ENCODE results near the gene GPR108. TPM values are rescaled to one million over a fixed set of nuclear protein-coding genes. Genes with fewer than 3 reads are reported as not detected.
"Not testable (repeated sequence)": the region's sequence is repeated elsewhere in the genome, so short reads cannot be mapped to it uniquely, and the experiment has no call there.

GPR108 gene
- total and polyA plus RNA-seq, 11 donors: 19.2 to 47.9 (median 31.1) TPM

DNA sequence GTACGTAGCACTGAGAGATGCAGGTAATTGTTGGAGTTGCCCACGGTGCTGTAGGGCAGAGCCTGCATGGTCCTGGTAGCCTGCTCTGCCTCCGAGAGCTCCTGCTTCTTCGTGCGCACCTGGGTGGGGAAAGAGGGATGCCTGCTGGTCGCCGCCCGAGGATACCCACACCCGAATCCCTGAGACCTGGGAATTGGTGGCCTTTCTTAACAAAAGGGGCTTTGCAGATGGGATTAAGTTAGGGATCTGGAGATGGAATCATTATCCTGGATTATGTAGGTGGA, 26.4 kb downstream of the GPR108 start:
- WGBS, 4 donors: 42 to 47% (median 44%) methylated on average over 7 to 9 of the region's 9 CpGs
- intact Hi-C loops (cut with DNase I): no loop called here
- H3K9me3 ChIP-seq: no peaks in the 10 kb centered on the region
- TF ChIP-seq POLR2A (IDR thresholded peaks at IDR 0.05): no peak
- TF ChIP-seq, protein P1, sequence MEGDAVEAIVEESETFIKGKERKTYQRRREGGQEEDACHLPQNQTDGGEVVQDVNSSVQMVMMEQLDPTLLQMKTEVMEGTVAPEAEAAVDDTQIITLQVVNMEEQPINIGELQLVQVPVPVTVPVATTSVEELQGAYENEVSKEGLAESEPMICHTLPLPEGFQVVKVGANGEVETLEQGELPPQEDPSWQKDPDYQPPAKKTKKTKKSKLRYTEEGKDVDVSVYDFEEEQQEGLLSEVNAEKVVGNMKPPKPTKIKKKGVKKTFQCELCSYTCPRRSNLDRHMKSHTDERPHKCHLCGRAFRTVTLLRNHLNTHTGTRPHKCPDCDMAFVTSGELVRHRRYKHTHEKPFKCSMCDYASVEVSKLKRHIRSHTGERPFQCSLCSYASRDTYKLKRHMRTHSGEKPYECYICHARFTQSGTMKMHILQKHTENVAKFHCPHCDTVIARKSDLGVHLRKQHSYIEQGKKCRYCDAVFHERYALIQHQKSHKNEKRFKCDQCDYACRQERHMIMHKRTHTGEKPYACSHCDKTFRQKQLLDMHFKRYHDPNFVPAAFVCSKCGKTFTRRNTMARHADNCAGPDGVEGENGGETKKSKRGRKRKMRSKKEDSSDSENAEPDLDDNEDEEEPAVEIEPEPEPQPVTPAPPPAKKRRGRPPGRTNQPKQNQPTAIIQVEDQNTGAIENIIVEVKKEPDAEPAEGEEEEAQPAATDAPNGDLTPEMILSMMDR (IDR thresholded peaks at IDR 0.05): no peak
- no peak overlapping the region for H3K4me3 ChIP-seq
- ATAC-seq (no peak), DNase-seq (no peak)
- H3K27me3 ChIP-seq: peaks cover 0 to 48% (median 24%) of the 10 kb centered on the region in 9 donors
- H3K27ac ChIP-seq: no peak overlapping the region
- H3K36me3 ChIP-seq: peaks cover 0 to 4% (median 0%) of the 10 kb centered on the region in 9 donors
- H3K4me1 ChIP-seq: no peaks in the 10 kb centered on the region

DNA sequence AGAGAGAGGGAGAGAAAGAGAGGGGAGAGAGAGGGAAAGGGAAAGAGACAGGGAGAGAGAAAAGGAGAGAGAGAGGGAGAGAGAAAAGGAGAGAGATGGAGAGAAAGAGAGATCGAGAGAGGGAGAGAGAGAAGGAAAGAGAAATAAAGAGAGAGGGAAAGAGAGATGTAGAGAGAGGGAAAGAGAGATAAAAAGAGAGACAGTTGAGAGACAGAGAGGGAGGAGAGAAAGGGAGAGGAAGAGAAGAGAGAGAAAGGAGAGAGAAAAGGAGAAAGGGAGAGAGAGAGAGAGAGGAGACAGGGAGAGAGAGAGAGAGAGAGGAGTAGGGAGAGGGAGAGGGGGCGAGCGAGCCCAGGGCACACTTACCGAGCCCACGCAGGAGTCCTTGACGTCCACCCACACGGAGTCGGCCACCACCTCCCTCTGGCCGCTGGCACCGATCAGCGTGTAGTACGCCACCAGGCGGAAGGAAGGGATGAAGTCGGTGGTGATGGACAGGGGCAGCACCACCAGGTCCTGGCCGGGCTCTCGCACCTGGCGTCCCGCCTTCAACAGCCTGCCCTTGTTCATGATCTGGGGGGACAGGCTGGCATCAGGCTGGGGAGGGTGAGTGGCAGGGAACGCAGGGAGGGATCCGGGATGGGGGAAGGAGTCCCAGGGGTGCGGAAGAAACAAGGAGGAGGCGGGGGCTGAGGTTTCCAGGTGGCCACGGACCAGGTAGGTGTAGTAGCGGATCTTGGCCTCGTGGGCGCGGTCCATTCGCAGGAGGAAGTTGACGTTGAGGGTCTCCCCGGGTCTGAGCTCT, 26.9 kb downstream of the GPR108 start:
- Histone ChIP-seq H3K27ac (no peak overlapping the region), H3K27me3 (peaks cover 0 to 48% (median 24%) of the 10 kb centered on the region in 9 donors), H3K9me3 (no peaks in the 10 kb centered on the region), H3K4me1 (no peaks in the 10 kb centered on the region), H3K36me3 (peaks cover 0 to 4% (median 0%) of the 10 kb centered on the region in 9 donors), H3K4me3 (no peak overlapping the region)
- intact Hi-C loops (cut with DNase I): no loop called here
- TF ChIP-seq, protein P1 (IDR thresholded peaks at IDR 0.05): no peak
- TF ChIP-seq POLR2A (IDR thresholded peaks at IDR 0.05): no peak
- ATAC-seq (no peak), DNase-seq (no peak)
- WGBS, 4 donors: 18 to 28% (median 22%) methylated on average over 24 to 30 of the region's 30 CpGs

DNA sequence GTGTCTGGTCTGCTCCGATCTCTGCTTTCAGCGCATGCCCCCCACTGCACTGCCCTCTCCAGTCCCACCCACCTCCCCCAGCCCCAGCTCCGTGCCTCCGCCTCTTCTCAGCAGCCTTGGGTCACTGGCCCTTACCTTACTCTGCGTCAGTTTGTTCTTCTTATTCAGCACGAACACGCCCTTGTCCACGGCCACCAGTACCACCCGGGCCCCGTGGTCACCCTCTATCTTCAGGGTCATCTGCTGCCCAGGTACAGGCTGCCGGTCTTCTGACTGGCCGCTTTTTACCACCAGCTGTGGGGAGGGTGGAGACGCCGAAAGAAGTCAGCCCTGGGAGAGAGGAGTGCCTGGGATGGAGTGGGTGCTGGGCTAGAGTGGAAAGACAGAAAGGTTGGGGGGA, 27.8 kb downstream of the GPR108 start:
- peaks cover 0 to 44% (median 24%) of the 10 kb centered on the region in 9 donors for H3K27me3 ChIP-seq
- no peak overlapping the region for H3K4me3 ChIP-seq
- H3K36me3 ChIP-seq: peaks cover 0 to 4% (median 0%) of the 10 kb centered on the region in 9 donors
- no peak overlapping the region for H3K27ac ChIP-seq
- intact Hi-C loops (cut with DNase I): no loop called here
- 41 to 50% (median 44%) methylated on average over 14 of the region's 14 CpGs for WGBS, 4 donors
- ATAC-seq: no peak
- TF ChIP-seq, protein P1 (IDR thresholded peaks at IDR 0.05): no peak
- TF ChIP-seq POLR2A (IDR thresholded peaks at IDR 0.05): no peak
- H3K4me1 ChIP-seq: no peaks in the 10 kb centered on the region
- no peaks in the 10 kb centered on the region for H3K9me3 ChIP-seq
- DNase-seq: no peak

DNA sequence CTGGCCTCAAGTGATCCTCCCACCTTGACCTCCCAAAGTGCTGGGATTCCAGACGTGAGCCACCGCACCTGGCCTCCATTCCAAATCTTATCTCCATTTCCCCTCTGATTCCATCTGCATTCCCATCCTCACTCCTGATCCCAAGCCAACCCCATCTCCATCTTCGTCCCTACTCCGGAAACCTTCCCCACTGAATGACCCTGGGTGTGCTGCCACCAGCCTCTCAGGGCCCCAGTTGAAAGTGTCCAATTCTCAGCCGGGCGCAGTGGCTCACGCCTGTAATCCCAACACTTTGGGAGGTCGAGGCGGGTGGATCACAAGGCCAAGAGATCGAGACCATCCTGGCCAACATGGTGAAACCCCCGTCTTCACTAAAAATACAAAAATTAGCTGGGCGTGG, 28.5 kb downstream of the GPR108 start:
- H3K9me3 ChIP-seq; H3K36me3 ChIP-seq; H3K27ac ChIP-seq; intact Hi-C loops (cut with DNase I); ATAC-seq; H3K4me1 ChIP-seq; DNase-seq; H3K4me3 ChIP-seq: not testable (repeated sequence)
- WGBS, 4 donors: 80 to 84% (median 83%) methylated on average over 12 of the region's 12 CpGs
- peaks cover 0 to 44% (median 24%) of the 10 kb centered on the region in 9 donors for H3K27me3 ChIP-seq

DNA sequence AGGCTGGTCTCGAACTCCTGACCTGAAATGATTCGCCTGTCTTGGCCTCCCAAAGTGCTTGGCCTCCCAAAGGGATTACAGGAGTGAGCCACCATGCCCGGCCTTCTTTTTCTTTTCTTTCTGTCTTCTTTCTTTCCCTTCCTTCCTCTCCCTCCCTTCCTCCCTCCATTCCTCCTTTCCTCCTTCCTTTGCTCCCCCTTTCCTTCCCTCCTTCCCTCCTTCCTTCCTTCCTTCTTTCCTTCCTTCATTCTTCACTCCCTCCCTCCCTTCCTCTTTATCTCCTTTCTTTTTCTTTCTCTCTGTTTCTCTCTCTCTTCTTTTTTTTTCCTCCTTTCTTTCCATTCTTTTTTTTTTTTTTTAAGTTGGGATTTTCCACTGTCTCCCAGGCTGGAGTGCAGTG, 29.0 kb downstream of the GPR108 start:
- WGBS, 4 donors: 73 to 78% (median 76%) methylated on average over 3 of the region's 3 CpGs

More for the DNA sequence above, 29.0 kb downstream of the GPR108 start:
- ATAC-seq (no peak), DNase-seq (no peak)
- Histone ChIP-seq H3K4me1 (no peaks in the 10 kb centered on the region), H3K27ac (no peak overlapping the region), H3K27me3 (peaks cover 0 to 44% (median 24%) of the 10 kb centered on the region in 9 donors), H3K4me3 (no peak overlapping the region), H3K36me3 (peaks cover 0 to 4% (median 0%) of the 10 kb centered on the region in 9 donors), H3K9me3 (no peaks in the 10 kb centered on the region)
- no peak for TF ChIP-seq POLR2A (IDR thresholded peaks at IDR 0.05)
- TF ChIP-seq, protein P1 (IDR thresholded peaks at IDR 0.05): no peak
- intact Hi-C loops (cut with DNase I): no loop called here

Data from heart left ventricle (tissue), 16 donors.